CD1c-positive myeloid dendritic cell (primary cell): ENCODE results near the gene ANTXRL.
"Not testable (repeated sequence)": the region's sequence is repeated elsewhere in the genome, so short reads cannot be mapped to it uniquely, and the experiment has no call there.

Source experiments
- DNase-seq: peaks from one replicate; pipeline ENCODE4 v3.0.0-alpha.2; 2016; ENCODE audit errors: extremely low spot score

ANTXRL gene

DNA sequence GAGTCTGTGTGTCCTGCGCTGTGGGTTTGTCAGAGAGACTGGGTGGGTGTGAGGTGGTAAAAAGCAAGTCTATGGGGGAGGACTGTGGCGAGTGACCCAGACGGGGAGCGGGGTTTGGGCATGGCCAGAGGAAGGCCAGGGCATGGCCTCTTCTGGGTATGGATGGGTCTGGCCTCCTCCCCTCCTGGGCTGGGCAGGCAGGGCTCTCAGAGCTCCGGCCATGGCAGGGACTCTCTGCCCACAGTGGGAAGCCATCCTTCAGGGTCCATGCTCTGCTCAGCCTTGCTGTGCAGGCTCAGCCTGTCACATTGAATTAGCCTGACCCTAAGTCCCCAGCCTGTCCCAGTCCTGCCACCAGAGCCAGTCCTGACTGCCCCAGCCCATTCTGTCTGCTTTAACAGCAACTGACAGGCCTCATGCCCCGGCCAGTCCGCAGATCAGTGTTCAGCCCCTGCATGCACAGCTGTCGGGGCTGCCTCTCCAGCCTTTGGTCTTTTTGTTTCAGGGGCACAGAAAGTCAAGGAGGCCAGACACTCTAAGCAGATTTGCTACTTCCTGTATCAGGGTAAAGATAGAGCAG lies 7.9 kb downstream of the ANTXRL start:
- DNase-seq, result no peak

DNA sequence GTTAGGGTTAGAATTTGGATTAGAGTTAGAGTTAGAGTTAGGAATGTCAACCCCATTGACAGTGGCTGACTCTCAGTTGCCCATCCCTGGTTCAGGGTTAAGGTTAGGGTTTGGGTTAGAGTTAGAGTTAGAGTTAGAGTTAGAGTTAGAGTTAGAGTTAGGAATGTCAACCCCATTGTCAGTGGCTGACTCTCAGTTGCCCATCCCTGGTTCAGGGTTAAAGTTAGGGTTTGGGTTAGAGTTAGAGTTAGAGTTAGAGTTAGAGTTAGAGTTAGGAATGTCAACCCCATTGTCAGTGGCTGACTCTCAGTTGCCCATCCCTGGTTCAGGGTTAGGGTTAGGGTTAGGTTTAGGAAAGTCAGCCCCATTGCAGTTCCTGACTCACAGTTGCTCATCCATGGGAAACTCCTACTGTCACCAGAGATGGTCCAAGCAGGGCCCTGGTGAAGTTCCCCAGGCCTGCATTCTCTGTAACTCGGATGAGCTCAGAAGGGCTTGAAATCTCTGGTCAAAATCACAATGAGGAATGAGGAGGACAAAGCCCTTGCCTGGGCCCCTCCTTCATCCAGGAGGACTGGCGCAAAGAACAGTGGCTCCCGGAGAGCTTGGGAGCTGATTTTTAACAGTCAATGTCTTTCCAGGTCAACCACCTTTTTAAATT lies 8.7 kb downstream of the ANTXRL start:
- DNase-seq, result not testable (repeated sequence)

DNA sequence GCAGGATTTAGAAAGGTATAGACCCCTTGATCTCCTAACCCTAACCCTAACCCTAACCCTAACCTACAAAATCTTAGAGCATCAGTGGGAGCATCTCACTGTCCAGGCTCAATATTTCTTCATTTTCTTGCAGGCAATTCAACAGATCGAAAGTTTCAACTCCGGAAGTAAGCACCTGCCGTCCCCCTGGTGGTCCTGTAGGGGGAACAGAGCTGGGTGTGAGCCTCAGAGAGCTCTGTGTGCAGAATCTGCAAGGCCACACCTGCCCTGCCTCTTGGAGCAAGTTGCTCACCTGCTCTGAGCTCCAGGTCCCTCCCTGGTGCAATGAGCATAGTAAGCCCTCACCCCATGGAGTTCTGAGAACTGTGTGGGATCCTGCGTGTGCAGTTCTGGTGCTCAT lies 9.3 kb downstream of the ANTXRL start:
- DNase-seq, result not testable (repeated sequence)

DNA sequence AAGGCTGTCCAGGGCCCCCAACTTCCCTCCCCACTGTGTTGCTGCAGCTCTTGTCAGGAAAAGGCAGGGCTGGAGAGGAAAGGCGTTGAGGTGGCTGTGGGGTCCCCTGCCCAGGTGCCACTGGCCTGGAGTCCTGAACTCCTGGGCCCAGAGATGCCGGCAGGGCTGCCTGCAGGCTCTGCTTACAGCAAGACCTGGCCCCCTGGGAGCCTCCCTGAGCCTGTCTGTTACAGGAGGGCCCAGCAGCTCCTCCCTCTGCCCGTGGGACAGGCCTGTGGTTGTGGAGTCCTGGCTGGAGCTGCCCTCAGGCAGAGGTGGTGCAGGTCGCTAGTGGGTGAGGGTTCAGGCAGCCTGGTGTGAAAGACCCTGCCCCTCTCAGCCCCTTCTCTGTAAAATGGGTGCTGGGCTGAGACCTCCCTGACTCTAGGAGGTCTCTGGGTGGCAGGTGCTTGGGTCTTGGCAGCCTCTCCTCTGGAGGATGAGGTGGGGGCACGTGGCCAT lies 9.9 kb downstream of the ANTXRL start:
- no peak for DNase-seq

DNA sequence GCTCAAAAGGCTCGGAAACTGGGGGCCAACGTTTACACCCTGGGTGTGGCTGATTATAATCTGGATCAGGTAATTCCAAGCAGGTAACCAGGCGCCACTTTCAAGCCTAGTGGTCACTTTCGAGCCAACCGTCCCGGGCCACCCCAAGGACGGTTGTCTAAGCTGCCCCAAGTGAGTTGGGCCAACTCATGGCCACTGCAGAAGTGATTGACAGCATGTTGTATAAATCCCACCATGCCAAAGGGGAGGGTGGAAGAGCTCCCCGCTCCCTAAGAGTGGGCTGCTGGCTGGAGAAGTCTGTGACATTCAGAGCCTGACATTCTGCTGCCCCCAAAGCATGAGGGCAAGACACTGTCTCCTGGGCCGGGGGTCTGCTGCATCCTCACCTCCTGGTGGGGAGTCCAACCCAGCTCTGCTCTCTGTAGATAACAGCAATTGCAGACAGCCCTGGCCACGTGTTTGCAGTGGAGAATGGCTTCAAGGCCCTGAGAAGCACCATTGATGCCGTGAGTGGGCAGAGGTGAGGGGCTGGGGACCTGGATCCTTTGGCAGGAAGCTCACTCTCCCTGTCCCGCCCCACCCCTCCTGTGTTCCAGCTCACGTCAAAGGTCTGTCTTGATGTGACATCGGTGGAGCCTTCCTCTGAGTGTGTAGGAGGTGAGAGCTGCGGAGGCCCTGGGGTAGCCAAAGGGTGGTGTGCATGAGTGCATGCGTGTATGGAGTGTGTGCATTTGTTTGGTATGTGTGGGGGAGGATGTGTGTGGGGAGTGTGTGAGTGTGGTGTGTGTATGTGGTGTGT lies 10.8 kb downstream of the ANTXRL start:
- DNase-seq, result no peak

DNA sequence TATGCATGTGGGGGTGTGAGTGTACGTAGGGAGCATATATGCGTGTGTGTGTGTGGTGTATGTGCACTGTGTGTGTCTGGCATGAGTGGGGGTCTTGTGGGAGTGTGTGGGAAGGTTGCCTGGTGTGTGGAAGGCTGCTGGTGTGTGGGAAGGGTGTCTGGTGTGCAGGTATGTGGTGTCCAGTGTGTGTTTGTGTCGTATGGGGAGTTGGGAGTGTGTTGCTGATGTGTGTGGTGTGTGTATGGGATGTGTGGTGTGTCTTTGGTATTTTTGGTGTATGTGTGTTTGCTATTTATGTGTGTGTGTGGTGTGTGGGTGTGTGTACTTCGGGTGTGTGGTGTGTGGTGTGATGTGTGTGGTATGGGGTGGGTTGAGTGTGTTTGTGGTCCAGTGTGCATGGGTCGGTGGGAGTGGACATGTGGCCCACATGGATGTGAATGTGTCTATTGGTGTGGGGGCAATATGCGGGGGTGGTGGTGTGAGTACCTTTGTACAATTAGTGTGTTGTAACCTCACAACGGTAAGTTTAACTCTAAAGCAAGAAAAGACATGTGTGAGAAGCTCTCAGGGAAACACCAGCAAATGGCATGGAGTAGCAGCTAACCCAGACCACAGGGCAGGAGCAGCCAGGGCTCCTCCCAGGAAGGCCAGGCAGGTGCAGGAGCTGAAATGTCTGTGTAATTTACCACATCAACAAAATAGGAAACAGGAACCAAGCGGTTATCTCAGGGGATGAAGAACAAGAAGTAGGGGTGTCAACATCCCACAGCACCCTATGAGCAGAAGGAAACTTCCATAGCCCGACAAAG lies 11.9 kb downstream of the ANTXRL start:
- peak; percentile 26 for DNase-seq

DNA sequence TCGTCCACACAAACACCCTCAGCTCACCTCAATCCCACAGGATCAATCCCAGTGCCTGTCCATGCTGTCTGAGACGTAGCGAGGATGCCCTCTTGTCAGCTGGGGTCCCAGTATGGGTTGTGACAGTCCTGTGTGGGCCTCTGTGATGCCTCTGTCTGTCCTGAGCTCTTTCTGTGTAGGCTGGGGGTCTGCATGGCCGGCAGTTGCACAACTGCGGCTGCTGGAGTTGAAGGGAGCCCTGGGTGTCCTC lies 12.4 kb downstream of the ANTXRL start:
- DNase-seq, result no peak

DNA sequence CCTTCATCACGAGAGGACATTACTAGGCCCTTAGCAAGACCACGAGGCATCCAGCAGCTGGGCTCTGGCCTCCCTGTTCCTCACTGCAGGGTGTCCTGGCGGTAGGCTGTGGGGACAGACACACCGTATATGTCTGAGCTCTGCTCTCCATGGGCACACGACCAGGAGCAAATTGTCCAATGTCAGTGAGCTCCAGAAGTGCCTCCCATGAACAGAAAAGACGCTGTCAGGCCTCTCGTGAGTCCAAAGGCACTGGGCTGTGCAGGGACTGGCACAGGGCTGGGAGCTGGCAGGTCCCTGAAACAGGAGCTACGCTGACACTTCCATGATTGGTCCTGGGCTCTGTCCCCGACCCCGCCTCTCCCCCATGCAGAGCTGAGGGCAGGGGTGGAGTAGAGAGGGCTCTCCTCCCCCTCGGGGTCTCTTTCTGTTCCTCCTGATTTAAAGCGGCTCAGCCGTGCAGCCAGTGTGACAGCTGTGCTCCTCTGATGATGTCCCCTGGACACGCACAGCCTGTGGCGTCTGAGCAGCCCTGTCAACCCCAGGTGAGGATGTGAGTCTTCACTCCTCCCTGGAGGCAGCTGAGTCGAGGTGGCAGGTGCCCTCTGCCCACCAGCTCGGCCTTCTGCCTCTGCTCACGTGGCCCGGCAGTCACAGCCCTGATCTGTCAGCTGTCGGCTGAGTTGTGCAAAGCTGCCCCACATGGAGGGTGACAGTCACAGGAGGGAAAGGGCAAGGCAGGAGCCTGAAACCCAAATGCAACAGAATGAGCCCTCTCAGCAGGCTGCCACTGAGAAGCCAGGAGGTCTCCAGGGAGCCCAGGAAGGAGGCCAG lies 13.0 kb downstream of the ANTXRL start:
- DNase-seq, result no peak

DNA sequence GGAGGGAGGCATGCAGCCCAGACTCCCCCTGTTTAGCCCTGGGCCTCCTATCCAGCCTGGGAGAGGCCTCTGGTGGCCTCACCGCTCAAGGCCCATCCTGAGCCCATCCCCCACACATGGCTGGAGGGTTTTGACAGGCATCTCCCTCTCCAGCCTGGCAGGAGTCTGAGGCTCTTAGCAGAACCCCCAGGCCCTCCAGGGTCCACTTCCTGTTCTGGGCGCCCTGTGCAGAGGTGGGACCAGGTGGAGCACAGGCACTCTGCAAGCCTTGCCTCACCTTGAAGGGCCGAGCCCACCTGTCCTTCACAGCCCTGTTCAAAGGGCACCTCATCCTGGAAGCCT lies 13.5 kb downstream of the ANTXRL start:
- not testable (repeated sequence) for DNase-seq

DNA sequence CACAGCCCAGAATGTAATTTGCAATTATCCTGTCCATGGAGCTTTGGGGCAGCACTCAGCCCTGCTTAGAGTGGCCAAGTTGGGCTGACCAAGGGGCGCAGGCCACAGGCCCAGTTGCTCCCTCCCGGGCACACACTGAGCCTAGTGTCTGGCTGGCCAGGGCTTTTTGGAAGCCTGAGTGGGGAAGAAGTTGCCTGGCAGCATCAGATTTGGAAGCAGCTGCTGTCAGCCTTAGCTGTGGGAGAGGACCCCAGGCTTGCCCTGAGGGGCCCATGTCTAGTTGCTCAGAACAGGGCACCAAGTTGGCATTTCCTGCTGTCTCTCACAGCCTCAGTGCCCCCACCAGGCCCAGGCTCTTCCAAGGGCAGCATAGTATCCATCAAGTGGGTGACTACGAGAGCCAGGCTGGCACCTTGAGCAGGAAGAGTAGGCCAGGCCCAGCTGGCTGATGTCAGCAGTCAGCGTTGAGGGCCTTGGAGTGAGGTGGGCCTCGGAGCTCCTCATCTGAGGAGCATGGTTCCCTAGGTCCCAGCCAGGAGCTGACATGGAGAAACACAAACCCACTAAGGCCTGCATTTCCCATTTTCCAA lies 14.4 kb downstream of the ANTXRL start:
- DNase-seq, result no peak

DNA sequence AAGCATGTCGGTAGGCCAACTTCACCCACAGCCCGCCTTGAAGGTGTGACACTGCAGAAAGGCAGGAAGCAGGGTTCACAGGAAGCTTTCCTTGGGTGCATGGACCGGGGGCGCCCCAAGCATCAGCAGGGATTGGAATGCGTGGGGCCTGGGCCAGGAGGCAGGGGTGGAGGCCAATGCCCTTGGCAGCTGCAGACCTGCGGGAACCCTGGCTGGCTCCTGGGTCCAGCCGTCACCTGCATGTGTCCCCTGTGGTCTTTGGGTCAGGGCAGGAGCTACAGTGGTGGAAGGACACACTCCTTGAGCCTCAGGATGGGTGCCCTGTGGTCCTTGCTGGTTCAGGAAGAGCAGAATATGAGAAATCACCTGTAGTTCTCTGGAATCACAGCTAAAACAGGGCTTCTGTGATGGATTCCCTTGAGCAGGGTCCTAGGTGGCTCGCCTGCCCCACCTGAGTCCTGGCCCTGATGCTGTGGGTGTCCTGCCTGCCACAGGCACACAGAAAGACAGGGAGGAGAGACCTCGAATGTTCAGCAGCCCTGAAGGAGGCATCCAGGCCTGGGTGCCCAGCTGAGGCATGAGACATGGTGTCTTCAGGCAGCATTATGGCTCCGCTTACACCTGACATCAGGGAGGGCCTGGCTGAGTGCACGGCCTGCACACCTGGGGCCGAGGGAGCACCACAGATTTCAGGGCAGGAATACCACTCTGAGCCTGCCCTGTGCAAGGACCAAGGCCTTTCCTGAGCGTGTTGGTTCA lies 15.1 kb downstream of the ANTXRL start:
- DNase-seq, result no peak

DNA sequence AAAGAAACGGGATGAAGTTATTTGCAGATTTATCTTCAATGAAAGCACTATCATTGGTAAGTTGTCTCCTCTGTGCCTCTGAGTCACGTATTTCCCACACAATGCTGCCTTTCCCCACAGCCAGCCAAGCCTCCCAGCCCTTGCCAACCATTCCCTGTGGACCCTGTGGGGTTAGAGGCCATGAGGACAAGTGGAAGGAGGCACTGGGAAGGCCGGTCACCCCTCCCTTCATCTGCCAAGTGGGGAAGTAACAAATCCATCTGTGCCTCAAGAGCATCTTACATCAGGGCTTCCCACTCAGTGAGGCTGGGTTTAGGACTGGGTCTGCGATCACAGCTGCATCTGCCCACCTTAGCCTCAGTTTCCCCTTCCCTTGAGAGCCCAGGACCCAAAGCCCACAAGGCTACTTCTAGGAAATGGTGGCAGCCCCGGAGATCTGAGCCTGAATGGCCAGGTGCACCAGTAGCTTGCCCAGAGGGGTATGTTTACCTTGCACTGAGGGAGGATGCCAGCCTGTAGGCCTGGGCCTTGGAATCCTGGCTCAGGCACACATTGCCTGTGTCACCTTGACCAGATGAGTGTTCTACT lies 16.1 kb downstream of the ANTXRL start:
- not testable (repeated sequence) for DNase-seq

DNA sequence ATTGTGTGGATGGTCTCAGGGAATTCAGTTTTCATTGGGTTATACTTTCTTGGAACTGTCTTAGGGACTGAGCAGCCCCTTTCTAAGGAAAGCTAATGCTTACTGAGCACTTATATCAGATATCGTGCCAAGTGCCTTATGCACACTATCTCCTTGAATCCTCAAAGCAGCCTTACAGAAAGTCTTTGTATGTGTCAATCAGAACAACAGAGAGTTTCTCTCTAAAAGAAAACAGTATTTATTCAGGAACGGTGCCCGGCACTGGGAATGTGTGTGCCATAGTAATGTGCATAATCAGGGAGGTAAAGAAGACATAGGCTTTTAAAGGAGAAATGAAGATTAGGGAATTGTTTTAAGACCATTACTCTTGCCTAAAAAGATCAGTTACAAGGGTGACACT lies 17.3 kb downstream of the ANTXRL start:
- no peak for DNase-seq

DNA sequence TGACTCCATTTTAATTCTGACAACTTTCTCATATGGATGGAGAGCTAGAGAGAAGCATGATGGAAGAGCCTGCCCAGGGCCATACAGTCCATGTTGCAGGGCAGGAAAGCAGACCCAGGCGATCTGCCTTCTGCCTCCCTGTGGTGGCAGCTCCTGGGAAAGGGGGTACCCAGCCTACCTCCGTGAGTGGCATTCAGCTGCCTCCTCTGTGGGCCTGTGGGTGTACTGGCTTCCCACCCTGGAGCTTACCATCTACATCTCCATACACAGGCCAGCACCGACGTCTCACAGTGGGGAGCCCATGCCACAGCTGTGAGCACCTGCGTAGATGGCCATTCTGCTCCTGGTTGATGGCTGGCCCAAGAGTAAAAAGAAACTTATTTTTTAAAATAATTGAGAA lies 17.9 kb downstream of the ANTXRL start:
- DNase-seq, result not testable (repeated sequence)

DNA sequence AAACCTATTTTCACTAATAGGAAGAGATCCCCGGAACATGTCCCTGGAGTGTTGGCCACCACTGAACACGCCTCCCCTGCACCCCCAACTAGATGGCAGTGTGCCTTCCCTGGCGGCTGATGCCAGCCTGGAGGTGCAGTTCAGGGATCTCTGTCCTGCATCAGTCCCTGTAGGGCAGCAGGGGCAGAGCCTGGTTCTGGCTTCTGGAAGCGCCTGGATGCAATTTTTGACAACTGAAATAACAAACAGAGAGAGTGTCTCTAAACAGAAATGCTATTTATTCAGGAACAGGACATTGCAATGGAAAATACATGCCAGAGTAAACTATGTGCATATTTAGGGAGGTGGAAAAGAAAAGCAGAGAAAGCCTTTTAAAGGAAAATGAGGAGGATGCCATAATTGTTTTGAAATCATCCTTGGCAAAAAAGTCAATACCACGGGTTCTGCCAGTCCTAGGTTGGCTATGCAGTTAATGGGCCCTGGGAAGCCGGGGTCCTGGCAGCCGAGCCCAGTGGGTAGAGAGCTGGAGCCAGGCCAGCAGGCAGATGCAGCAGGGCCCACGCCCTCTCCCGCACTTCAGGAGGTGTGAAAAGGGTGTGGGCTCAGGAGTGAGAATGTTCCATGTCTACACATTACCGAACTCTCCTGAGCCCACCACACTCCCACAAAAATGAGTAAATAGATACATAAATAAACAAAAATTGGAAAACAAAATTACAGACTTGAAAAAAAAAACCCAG lies 18.5 kb downstream of the ANTXRL start:
- DNase-seq, result no peak

DNA sequence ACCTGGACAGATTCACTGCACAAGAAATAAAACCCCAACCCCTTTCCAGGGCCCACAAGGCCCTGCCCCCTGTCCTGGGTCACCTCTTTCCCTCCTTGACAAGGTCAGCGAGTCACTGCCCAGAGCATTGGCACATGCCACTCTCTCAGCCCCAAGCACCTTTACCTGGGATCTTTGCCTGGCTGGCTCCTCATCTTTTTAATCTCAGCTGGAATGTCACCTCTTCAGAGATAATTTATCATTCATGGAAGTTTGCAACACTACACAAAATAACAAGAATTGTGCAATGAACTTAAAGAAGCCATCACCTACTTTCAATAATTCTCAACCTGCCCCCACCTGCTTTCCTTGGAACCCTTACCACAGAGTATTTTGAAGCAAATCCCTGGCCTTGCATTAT lies 19.2 kb downstream of the ANTXRL start:
- no peak for DNase-seq

DNA sequence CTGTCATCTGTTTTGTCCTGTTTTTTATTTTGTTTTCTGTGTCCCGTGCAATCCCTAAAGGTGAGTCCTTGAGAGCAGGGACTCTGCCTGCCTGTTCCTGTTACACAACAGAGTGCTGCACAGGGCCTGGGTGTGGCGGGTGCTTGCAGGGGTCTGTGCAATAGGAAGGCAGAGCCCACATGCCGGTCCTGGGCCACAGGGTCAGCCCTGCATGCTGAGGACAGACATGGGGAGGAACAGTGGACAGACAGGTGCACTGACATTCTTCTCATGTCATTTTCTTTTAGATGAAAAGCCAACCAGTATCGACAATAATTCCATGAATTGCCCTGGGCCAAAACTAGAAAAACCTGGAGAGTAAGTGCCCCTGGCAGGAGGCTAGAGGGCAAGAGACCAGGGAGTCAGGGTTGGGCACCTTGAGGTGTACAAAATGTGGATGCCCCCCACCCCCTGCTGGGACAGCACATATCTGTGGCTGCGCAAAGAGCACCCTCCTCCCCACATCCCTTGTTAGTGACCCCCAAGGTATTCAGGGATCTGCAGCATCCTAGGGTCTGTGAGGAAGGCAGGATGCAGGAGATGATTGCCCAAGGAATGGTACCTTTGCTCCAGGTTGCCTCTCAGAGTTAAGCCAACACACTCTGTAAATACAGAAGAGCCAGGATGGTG lies 19.9 kb downstream of the ANTXRL start:
- DNase-seq, result no peak

DNA sequence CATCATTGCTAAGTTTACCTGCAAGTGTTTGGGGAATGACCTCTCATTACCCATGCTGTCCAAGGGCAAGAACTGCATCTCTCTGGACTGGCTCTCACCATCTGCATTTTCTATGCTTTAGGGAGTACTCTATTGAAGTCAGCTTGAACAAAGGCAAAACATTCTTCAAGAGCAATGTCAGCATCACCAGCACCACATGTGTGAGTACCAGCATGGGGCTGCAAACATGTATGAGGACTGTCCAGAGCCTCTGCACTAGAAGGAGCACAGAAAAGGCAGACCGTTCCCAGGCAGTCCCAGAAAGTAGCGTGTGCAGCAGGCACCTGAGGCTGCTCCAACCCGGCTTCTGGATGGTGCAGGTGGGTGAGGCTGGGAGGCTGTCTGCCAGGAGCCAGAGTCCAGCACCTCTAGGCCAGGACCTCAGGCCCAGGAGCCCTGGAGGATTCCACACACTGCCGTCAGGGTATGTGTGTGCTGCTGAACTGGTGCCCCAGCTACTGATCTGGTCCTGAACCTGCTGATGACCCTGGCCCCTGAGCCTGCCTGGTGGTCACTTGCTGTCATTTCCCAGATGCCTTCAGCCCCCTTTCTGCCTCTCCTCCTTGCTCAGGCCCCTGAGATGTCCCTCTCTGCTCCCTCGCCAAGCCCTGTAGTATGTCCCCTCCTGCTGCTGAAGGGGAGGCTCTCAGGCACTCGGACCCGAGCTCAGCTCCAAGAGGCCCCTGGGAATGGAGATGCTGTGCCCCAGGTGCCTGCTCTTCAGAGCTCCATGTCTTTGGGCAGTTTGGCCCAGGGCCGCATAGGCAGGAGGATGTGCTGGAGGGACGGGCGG lies 20.7 kb downstream of the ANTXRL start:
- DNase-seq, result no peak
